Cardiac fibroblast (primary cell): ENCODE data around the gene CBLN4.

Experiments
- DNase-seq, 2 donors: peaks; one replicate each; pipeline versions ENCODE4 v3.0.0 to v3.0.0-alpha.2; 2010; ENCODE audit warnings: low read depth in 2 of 2
- H3K4me3 ChIP-seq, 2 donors: replicated peaks in 1 of 2; 1 replicate in 1 of 2; 2 replicates in 1 of 2; pipeline ENCODE4 v1.5.1; 2011; ENCODE audit warnings: low read depth in 2 of 2, low read length in 2 of 2, mild to moderate bottlenecking in 2 of 2, moderate library complexity in 1 of 2
- CTCF ChIP-seq: IDR thresholded peaks from one replicate; pipeline ENCODE4 v1.5.1; 2011; ENCODE audit warnings: low read depth, mild to moderate bottlenecking, low read length, inconsistent platforms

Gene CBLN4

GRCh38 chr20:56014151-56014550 is 8.8 kb upstream of the CBLN4 start:
- no peak overlapping the region for H3K4me3 ChIP-seq
- no peak for TF ChIP-seq CTCF

GRCh38 chr20:56004611-56005388 is 519 bp downstream of the CBLN4 start:
- no peak for DNase-seq
- H3K4me3 ChIP-seq = no peak overlapping the region
- TF ChIP-seq CTCF = no peak

More at GRCh38 chr20:56014151-56014550, 8.8 kb upstream of the CBLN4 start:
- DNase-seq = no peak

DNA sequence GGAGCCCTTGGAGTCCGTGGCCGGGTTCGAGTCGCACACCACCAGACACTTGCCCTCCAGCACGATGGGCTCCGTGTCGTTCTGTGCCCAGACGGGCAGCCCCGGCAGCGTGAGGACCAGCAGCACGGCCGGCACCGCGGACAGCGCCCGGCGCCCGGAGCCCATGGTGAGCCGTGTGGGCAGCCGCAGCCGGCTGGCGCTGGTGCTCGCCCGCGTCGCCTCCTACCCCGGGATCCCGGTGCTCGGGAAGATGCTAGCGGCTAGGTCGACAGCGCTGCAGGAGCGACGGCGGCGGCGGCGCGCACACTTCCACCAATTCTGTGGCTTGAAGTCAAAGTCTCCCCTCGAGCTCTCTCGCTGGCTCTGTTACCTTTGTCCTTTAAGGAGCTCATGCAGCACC is 1.3 kb downstream of the CBLN4 start:
- DNase-seq = no peak
- TF ChIP-seq CTCF = no peak
- no peak overlapping the region for H3K4me3 ChIP-seq

DNA sequence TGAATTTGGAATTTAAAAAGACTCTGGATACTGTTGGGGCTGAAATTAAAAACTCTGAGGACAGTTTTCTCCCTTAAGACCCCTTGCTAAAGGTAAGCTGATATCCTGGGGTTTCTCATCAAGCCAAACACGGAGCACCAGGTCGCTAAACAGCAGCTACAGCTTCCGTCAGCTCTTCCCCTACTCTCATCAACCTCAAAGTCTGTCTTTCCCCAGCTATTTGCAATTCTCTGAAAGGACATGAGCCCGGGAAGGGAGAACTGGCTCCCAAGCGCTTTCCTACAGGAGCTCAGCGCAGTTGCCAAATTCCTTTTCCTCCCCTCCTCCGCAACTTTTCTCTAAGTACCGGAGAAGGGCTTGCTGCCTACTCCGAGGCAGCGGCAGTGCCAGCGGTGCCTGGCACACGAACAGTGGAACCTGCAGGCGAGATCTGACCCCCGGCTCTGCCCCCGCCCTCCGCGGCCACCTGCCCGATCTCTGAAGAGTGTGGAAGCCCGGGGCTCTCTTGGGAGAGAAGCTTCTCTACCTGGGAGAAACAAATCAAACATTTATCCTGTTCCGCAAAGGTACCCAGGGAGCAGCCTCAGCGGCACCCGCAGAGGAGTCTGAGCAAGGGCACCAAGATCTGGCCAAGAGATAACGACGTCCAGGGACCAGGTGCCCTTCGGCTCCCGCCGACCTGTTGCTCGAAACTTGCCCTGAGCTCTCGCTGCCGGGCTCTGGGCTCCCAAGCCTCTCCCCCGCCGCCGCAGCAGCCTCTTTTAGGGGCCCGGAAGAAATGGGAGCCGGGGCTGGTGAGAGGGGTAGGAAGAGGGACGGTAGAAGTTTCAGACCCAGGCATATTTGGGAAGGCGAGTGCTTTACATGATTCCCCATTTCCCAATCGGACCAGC is 2.2 kb downstream of the CBLN4 start:
- TF ChIP-seq CTCF = no peak
- H3K4me3 ChIP-seq = no peak overlapping the region
- DNase-seq = no peak

DNA sequence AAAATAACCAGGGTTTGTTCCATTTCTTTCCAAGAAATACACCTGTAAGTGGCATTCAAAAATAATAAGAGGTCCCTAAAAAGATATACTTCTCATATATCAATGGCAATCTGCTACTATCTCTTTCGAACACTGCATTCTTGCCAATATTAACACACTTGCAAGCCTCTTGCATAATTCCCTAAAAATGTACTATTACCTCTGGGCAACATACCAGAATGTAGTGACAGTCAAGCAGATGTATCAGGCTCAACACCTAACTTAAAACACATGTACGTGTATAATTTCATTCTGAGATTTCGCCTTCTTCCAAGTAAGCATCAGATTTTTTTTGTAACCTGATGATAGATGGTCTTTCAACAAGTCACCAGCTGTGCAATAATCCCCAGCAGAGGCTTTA is 3.4 kb downstream of the CBLN4 start:
- TF ChIP-seq CTCF = no peak
- DNase-seq = no peak
- no peak overlapping the region for H3K4me3 ChIP-seq

- no peak for DNase-seq
- TF ChIP-seq CTCF = no peak
- no peak overlapping the region for H3K4me3 ChIP-seq
Observed at GRCh38 chr20:56001106-56001785, 4.1 kb downstream of the CBLN4 start.
